HepG2 (cell line): ENCODE results near the gene PLCXD1. TPM values are rescaled to one million over a fixed set of nuclear protein-coding genes. Genes with fewer than 3 reads are reported as not detected.

Experiments used
- CHCHD3 ChIP-seq: sonication (generic); formaldehyde crosslinking; IDR thresholded peaks from 2 replicates; pipeline ENCODE4 v1.8.0; 2022; ENCODE audit warnings: mild to moderate bottlenecking, missing genetic modification reagents, moderate library complexity
- ETV6 ChIP-seq: sonication (generic); formaldehyde crosslinking; conservative IDR thresholded peaks from 2 replicates; pipeline ENCODE4 v1.4.0; 2020; ENCODE audit warnings: missing genetic modification reagents
- FOXC1 ChIP-seq: sonication (generic); formaldehyde crosslinking; IDR thresholded peaks from 2 replicates; pipeline ENCODE4 v1.8.0; 2022; ENCODE audit warnings: mild to moderate bottlenecking, missing genetic modification reagents, borderline replicate concordance
- FOXK2 ChIP-seq: fragments of 450-650 bp; IDR thresholded peaks from 2 replicates; pipeline ENCODE4 v1.6.1; 2016
- HNRNPL ChIP-seq: fragments of 200-400 bp; formaldehyde crosslinking; IDR thresholded peaks from 2 replicates; pipeline ENCODE4 v1.6.1; 2017; ENCODE audit warnings: mild to moderate bottlenecking, low read depth, low read length
- HOXA5 ChIP-seq: sonication (generic); formaldehyde crosslinking; IDR thresholded peaks from 2 replicates; pipeline ENCODE4 v1.4.0; 2020; ENCODE audit warnings: missing genetic modification reagents
- KDM6A ChIP-seq: IDR thresholded peaks from 2 replicates; pipeline ENCODE4 v1.6.1; 2016; ENCODE audit warnings: low read depth
- MXI1 ChIP-seq: IDR thresholded peaks from 3 replicates; pipeline ENCODE4 v1.6.1; 2012; ENCODE audit warnings: low read depth, low read length, inconsistent platforms, borderline replicate concordance
- MYC ChIP-seq: sonication (generic); formaldehyde crosslinking; IDR thresholded peaks from 2 replicates; pipeline ENCODE4 v1.9.0; 2021; ENCODE audit warnings: missing genetic modification reagents, borderline replicate concordance
- TAF15 ChIP-seq: fragments of 200-400 bp; formaldehyde crosslinking; IDR thresholded peaks from one replicate; pipeline ENCODE4 v1.6.1; 2018; ENCODE audit warnings: mild to moderate bottlenecking, low read depth, low read length; ENCODE audit not compliant: poor library complexity, severe bottlenecking
- THAP11 ChIP-seq: IDR thresholded peaks from 2 replicates; pipeline ENCODE4 v1.6.1; 2016; ENCODE audit warnings: missing biosample characterization, missing genetic modification reagents
- YEATS2 ChIP-seq: sonication (generic); formaldehyde crosslinking; IDR thresholded peaks from 2 replicates; pipeline ENCODE4 v1.4.0; 2020; ENCODE audit warnings: missing genetic modification reagents, borderline replicate concordance
- YEATS4 ChIP-seq: sonication (generic); formaldehyde crosslinking; IDR thresholded peaks from 2 replicates; pipeline ENCODE4 v1.4.0; 2020; ENCODE audit warnings: missing genetic modification reagents, borderline replicate concordance
- ZMAT3 ChIP-seq: sonication (generic); formaldehyde crosslinking; conservative IDR thresholded peaks from 2 replicates; pipeline ENCODE4 v1.7.0; 2021; ENCODE audit warnings: missing genetic modification reagents
- ZNF17 ChIP-seq: sonication (generic); formaldehyde crosslinking; IDR thresholded peaks from 2 replicates; pipeline ENCODE4 v1.5.0; 2020; ENCODE audit warnings: mild to moderate bottlenecking, missing genetic modification reagents
- ZNF20 ChIP-seq: sonication (generic); formaldehyde crosslinking; IDR thresholded peaks from 2 replicates; pipeline ENCODE4 v1.4.0; 2020; ENCODE audit warnings: mild to moderate bottlenecking, moderate library complexity, missing genetic modification reagents
- ZNF552 ChIP-seq: sonication (generic); formaldehyde crosslinking; IDR thresholded peaks from 2 replicates; pipeline ENCODE4 v1.9.0; 2022; ENCODE audit warnings: missing genetic modification reagents, mild to moderate bottlenecking, borderline replicate concordance
- polyA plus RNA-seq, 8 experiments: library from polyadenylated mRNA; depleted of rRNA in 3 of 8; stranded (reverse) in 7 of 8; unstranded in 1 of 8; fragments of >200 nt; fragmentation: Illumina TruSeq in 4 of 8; extraction: Trizol in 4 of 8; gene quantifications; 2 replicates each; pipeline versions ENCODE4 v1.2.1 to v1.2.3, GENCODE V29; 2011 to 2016; ENCODE audit warnings: low read depth in 4 of 8, missing spikeins in 1 of 8, mixed read lengths in 1 of 8; ENCODE audit not compliant: insufficient read depth in 1 of 8
- total RNA-seq, 5 experiments: library from RNA; depleted of rRNA; stranded (reverse); fragments of >200 nt; fragmentation: Illumina TruSeq; extraction: Trizol; gene quantifications; 2 replicates each; pipeline ENCODE4 v1.2.3, GENCODE V29; 2016; ENCODE audit warnings: low read depth in 1 of 5
- TF ChIP-seq, protein P1 (sequence below): sonication (generic); formaldehyde crosslinking; IDR thresholded peaks from 2 replicates; pipeline ENCODE4 v1.4.0; 2020; ENCODE audit warnings: missing genetic modification reagents, low read depth, mild to moderate bottlenecking, borderline replicate concordance
- TF ChIP-seq, protein P2 (sequence below), 2 experiments: sonication (generic) in 1 of 2; formaldehyde crosslinking in 1 of 2; IDR thresholded peaks; 2 replicates each; pipeline versions ENCODE4 v1.5.1 to v1.6.1; 2011 to 2020; ENCODE audit warnings: borderline replicate concordance in 1 of 2, low read depth in 1 of 2, low read length in 1 of 2, mild to moderate bottlenecking in 1 of 2, missing genetic modification reagents in 1 of 2, moderate library complexity in 1 of 2
- TF ChIP-seq, protein P3 (sequence below): sonication (generic); formaldehyde crosslinking; IDR thresholded peaks from 2 replicates; pipeline ENCODE4 v1.4.0; 2020; ENCODE audit warnings: missing genetic modification reagents, borderline replicate concordance
- TF ChIP-seq, protein P4 (sequence below): sonication (generic); formaldehyde crosslinking; IDR thresholded peaks from 2 replicates; pipeline ENCODE4 v1.8.0; 2022; ENCODE audit warnings: mild to moderate bottlenecking, missing genetic modification reagents; ENCODE audit not compliant: insufficient replicate concordance

PLCXD1 gene
- total and polyA plus RNA-seq, 2 of the 13 experiments (the other 11 are each of a cell fraction or from before 2014, with no cell fraction given) = 87.7 to 153 TPM

DNA sequence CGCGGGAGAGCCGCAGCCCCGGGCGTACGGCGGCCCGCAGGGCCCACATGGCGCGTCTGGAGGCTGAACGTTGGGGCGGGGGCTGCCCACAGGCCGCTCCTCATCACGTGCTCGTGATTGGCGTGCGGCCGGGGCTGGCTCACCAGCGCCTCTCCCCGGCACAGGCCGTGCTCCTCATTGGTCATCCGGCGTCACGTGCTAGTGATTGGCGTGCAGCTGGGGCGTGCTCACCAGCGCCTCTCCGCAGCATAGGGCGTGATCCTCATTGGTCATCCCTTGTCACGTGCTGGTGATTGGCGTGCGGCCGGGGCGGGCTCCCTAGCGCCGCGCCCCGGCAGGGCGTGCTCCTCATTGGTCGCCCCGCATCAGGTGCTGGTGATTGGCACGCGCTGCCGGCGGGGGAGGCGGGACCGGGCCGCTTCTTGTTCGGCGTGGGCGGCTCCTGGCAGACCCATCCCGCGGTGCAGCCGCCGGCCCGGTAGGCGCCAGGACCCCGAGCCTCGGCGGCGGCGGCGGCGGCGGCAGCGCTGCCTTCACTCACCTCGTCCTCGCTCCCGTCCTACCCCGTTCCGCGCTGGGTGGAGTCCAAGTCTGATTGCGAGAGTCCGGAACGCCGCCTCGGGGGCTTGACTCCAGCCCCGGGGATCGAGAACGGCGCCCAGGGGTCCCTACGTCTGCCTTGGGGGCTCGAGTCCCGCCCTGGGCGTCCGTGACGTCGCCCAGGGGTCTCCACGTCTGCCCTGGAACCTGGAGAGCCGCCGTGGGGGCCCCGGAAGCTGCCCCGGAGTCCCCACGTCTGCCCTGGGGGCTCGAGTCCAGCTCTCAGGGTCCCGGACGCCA is 37.8 kb downstream of the PLCXD1 start, which contains the start of gene GTPBP6 (continued):
- TF ChIP-seq MYC (CRISPR knock-in tag) = peak; percentile 93
- no peak for TF ChIP-seq ZMAT3 (CRISPR knock-in tag)
- TF ChIP-seq CHCHD3 (CRISPR knock-in tag) = no peak
- TF ChIP-seq ETV6 = 0 out of 2 replicates have a peak, but pooled peaks have one; percentile 41
- TF ChIP-seq HNRNPL = no peak
- no peak for TF ChIP-seq ZNF20 (CRISPR knock-in tag)
- TF ChIP-seq, protein P1, sequence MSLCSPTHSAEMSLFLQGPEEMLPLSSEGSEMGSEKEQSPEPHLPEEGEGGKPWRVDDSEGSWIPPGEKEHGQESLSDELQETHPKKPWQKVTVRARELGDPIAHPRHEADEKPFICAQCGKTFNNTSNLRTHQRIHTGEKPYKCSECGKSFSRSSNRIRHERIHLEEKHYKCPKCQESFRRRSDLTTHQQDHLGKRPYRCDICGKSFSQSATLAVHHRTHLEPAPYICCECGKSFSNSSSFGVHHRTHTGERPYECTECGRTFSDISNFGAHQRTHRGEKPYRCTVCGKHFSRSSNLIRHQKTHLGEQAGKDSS (CRISPR knock-in tag) = no peak
- no peak; the same call in 1 of the 2 replicates for TF ChIP-seq YEATS2
- TF ChIP-seq KDM6A (CRISPR knock-in tag) = no peak
- TF ChIP-seq FOXK2 = no peak
- TF ChIP-seq THAP11 (CRISPR knock-in tag) = peak; percentile 59
- no peak for TF ChIP-seq ZNF552 (CRISPR knock-in tag)
- peak; percentile 56; the same call in 1 of the 2 replicates for TF ChIP-seq HOXA5
- TF ChIP-seq, protein P2, sequence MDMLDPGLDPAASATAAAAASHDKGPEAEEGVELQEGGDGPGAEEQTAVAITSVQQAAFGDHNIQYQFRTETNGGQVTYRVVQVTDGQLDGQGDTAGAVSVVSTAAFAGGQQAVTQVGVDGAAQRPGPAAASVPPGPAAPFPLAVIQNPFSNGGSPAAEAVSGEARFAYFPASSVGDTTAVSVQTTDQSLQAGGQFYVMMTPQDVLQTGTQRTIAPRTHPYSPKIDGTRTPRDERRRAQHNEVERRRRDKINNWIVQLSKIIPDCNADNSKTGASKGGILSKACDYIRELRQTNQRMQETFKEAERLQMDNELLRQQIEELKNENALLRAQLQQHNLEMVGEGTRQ (IDR thresholded peaks at IDR 0.05; ENCODE audit: low read depth, low read length) = peak; percentile 100
- TF ChIP-seq, protein P2 (CRISPR knock-in tag; IDR thresholded peaks at IDR 0.05; ENCODE audit: borderline replicate concordance) = peak; percentile 97; the same call in 1 of the 2 replicates
- no peak for TF ChIP-seq TAF15
- TF ChIP-seq, protein P3, sequence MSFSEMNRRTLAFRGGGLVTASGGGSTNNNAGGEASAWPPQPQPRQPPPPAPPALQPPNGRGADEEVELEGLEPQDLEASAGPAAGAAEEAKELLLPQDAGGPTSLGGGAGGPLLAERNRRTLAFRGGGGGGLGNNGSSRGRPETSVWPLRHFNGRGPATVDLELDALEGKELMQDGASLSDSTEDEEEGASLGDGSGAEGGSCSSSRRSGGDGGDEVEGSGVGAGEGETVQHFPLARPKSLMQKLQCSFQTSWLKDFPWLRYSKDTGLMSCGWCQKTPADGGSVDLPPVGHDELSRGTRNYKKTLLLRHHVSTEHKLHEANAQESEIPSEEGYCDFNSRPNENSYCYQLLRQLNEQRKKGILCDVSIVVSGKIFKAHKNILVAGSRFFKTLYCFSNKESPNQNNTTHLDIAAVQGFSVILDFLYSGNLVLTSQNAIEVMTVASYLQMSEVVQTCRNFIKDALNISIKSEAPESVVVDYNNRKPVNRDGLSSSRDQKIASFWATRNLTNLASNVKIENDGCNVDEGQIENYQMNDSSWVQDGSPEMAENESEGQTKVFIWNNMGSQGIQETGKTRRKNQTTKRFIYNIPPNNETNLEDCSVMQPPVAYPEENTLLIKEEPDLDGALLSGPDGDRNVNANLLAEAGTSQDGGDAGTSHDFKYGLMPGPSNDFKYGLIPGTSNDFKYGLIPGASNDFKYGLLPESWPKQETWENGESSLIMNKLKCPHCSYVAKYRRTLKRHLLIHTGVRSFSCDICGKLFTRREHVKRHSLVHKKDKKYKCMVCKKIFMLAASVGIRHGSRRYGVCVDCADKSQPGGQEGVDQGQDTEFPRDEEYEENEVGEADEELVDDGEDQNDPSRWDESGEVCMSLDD = 0 out of 2 replicates have a peak, but pooled peaks have one; percentile 8
- TF ChIP-seq, protein P4, sequence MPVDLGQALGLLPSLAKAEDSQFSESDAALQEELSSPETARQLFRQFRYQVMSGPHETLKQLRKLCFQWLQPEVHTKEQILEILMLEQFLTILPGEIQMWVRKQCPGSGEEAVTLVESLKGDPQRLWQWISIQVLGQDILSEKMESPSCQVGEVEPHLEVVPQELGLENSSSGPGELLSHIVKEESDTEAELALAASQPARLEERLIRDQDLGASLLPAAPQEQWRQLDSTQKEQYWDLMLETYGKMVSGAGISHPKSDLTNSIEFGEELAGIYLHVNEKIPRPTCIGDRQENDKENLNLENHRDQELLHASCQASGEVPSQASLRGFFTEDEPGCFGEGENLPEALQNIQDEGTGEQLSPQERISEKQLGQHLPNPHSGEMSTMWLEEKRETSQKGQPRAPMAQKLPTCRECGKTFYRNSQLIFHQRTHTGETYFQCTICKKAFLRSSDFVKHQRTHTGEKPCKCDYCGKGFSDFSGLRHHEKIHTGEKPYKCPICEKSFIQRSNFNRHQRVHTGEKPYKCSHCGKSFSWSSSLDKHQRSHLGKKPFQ (CRISPR knock-in tag) = no peak
- TF ChIP-seq MXI1 = 0 out of 3 replicates have a peak, but pooled peaks have one; percentile 82
- no peak for TF ChIP-seq ZNF17 (CRISPR knock-in tag)
- peak; percentile 52; the same call in 1 of the 2 replicates for TF ChIP-seq FOXC1 (CRISPR knock-in tag)
- TF ChIP-seq YEATS4 (CRISPR knock-in tag) = no peak; the same call in 1 of the 2 replicates
